Neural cell (in vitro differentiated cells): Measurements from ENCODE around the gene PC.

Experiments used
- EP300 ChIP-seq: fragments of 450-650 bp; conservative IDR thresholded peaks from 2 replicates; pipeline ENCODE4 v1.6.1; 2014; ENCODE audit warnings: antibody characterized with exemption, mild to moderate bottlenecking, moderate library complexity; ENCODE audit not compliant: poor library complexity, severe bottlenecking
- EZH2 ChIP-seq: fragments of 200-600, 300-800 bp; shearing (Covaris generic), sonication (generic); IDR thresholded peaks from 2 replicates; pipeline ENCODE4 v1.6.1; 2014; ENCODE audit warnings: antibody characterized with exemption, low read length, borderline replicate concordance, mild to moderate bottlenecking; ENCODE audit not compliant: insufficient read depth, poor library complexity, severe bottlenecking
- POLR2AphosphoS5 ChIP-seq: IDR thresholded peaks from 2 replicates; pipeline ENCODE4 v1.6.1; 2012
- TAF1 ChIP-seq: IDR thresholded peaks from 2 replicates; pipeline ENCODE4 v1.6.1; 2012; ENCODE audit warnings: low read depth
- TF ChIP-seq, protein P1 (sequence below): fragments of 450-650 bp; IDR thresholded peaks from 2 replicates; pipeline ENCODE4 v1.5.1; 2014; ENCODE audit warnings: antibody characterized with exemption, mild to moderate bottlenecking, moderate library complexity; ENCODE audit not compliant: poor library complexity, severe bottlenecking
- TF ChIP-seq, protein P2 (sequence below): IDR thresholded peaks from 2 replicates; pipeline ENCODE4 v1.6.1; 2012; ENCODE audit warnings: borderline replicate concordance

DNA sequence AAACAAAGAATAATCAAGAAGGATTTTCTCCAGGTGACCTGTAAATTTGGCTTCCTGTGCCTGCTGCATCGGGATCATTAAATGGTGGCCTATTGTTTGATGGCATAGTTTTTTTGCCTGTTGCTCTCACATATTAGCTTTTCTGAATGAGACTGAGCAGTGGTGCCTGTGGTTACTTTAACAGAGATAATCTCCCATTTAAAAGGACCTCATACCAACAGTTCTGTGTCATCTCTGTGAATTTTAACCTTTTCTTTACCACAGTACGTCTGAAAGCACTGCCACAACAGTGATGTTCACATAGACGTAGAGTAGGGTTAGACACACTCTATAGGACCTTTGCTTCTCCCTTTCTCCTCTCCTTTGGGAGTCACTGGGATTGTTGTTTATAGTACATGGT is 137.8 kb downstream of the PC start:
- TF ChIP-seq, protein P1, sequence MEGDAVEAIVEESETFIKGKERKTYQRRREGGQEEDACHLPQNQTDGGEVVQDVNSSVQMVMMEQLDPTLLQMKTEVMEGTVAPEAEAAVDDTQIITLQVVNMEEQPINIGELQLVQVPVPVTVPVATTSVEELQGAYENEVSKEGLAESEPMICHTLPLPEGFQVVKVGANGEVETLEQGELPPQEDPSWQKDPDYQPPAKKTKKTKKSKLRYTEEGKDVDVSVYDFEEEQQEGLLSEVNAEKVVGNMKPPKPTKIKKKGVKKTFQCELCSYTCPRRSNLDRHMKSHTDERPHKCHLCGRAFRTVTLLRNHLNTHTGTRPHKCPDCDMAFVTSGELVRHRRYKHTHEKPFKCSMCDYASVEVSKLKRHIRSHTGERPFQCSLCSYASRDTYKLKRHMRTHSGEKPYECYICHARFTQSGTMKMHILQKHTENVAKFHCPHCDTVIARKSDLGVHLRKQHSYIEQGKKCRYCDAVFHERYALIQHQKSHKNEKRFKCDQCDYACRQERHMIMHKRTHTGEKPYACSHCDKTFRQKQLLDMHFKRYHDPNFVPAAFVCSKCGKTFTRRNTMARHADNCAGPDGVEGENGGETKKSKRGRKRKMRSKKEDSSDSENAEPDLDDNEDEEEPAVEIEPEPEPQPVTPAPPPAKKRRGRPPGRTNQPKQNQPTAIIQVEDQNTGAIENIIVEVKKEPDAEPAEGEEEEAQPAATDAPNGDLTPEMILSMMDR, result no peak
- TF ChIP-seq POLR2AphosphoS5, result no peak
- no peak for TF ChIP-seq EZH2
- no peak for TF ChIP-seq TAF1
- TF ChIP-seq, protein P2, sequence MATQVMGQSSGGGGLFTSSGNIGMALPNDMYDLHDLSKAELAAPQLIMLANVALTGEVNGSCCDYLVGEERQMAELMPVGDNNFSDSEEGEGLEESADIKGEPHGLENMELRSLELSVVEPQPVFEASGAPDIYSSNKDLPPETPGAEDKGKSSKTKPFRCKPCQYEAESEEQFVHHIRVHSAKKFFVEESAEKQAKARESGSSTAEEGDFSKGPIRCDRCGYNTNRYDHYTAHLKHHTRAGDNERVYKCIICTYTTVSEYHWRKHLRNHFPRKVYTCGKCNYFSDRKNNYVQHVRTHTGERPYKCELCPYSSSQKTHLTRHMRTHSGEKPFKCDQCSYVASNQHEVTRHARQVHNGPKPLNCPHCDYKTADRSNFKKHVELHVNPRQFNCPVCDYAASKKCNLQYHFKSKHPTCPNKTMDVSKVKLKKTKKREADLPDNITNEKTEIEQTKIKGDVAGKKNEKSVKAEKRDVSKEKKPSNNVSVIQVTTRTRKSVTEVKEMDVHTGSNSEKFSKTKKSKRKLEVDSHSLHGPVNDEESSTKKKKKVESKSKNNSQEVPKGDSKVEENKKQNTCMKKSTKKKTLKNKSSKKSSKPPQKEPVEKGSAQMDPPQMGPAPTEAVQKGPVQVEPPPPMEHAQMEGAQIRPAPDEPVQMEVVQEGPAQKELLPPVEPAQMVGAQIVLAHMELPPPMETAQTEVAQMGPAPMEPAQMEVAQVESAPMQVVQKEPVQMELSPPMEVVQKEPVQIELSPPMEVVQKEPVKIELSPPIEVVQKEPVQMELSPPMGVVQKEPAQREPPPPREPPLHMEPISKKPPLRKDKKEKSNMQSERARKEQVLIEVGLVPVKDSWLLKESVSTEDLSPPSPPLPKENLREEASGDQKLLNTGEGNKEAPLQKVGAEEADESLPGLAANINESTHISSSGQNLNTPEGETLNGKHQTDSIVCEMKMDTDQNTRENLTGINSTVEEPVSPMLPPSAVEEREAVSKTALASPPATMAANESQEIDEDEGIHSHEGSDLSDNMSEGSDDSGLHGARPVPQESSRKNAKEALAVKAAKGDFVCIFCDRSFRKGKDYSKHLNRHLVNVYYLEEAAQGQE, result no peak
- TF ChIP-seq EP300, result no peak
